Peyer's patch (tissue), 4 donors: ENCODE data around the gene LZIC.

Experiments used
- POLR2A ChIP-seq, 2 donors: fragments of 450-650 bp; IDR thresholded peaks; one replicate each; pipeline ENCODE4 v1.5.1; 2017; ENCODE audit warnings: antibody characterized with exemption in 2 of 2, mild to moderate bottlenecking in 2 of 2, moderate library complexity in 2 of 2
- TF ChIP-seq, protein P1 (sequence below), 6 experiments: fragments of 450-650 bp in 4 of 6; fragments of 200-600 bp in 2 of 6; sonication (generic) in 1 of 6; IDR thresholded peaks; one replicate each; pipeline ENCODE4 v1.5.1; 2017 to 2019; ENCODE audit warnings: antibody characterized with exemption in 6 of 6, mild to moderate bottlenecking in 3 of 6, moderate library complexity in 1 of 6

DNA sequence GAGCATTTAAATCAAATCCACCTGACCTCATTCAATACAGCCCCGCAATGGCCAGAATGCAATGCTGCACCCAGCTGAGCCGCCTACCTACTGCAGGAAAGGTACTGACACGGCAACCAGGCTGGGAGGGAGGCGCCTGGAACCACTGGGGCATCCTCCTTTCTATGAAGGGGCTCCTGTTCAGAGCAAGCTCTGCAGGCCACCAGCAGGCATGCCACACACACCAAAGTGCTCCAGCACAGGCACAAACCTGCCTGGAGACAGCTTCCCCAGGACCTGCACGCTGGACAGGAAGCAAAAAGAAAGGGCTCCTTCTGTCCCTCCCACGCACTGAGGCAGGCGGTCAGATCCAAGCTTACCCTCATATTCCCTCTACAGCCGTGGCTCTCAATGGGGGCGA lies 54.3 kb downstream of the LZIC start:
- TF ChIP-seq, protein P1, sequence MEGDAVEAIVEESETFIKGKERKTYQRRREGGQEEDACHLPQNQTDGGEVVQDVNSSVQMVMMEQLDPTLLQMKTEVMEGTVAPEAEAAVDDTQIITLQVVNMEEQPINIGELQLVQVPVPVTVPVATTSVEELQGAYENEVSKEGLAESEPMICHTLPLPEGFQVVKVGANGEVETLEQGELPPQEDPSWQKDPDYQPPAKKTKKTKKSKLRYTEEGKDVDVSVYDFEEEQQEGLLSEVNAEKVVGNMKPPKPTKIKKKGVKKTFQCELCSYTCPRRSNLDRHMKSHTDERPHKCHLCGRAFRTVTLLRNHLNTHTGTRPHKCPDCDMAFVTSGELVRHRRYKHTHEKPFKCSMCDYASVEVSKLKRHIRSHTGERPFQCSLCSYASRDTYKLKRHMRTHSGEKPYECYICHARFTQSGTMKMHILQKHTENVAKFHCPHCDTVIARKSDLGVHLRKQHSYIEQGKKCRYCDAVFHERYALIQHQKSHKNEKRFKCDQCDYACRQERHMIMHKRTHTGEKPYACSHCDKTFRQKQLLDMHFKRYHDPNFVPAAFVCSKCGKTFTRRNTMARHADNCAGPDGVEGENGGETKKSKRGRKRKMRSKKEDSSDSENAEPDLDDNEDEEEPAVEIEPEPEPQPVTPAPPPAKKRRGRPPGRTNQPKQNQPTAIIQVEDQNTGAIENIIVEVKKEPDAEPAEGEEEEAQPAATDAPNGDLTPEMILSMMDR (IDR thresholded peaks at IDR 0.05), result no peak
- TF ChIP-seq POLR2A (IDR thresholded peaks at IDR 0.05), result no peak
